ENCODE data around the gene PPP1R11.
A peak's percentile ranks its signal among the peaks of the same experiment; 100 is the strongest.
"Not testable (repeated sequence)": the region's sequence is repeated elsewhere in the genome, so short reads cannot be mapped to it uniquely, and the experiment has no call there.

Gene PPP1R11, protein sequence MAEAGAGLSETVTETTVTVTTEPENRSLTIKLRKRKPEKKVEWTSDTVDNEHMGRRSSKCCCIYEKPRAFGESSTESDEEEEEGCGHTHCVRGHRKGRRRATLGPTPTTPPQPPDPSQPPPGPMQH

DNA sequence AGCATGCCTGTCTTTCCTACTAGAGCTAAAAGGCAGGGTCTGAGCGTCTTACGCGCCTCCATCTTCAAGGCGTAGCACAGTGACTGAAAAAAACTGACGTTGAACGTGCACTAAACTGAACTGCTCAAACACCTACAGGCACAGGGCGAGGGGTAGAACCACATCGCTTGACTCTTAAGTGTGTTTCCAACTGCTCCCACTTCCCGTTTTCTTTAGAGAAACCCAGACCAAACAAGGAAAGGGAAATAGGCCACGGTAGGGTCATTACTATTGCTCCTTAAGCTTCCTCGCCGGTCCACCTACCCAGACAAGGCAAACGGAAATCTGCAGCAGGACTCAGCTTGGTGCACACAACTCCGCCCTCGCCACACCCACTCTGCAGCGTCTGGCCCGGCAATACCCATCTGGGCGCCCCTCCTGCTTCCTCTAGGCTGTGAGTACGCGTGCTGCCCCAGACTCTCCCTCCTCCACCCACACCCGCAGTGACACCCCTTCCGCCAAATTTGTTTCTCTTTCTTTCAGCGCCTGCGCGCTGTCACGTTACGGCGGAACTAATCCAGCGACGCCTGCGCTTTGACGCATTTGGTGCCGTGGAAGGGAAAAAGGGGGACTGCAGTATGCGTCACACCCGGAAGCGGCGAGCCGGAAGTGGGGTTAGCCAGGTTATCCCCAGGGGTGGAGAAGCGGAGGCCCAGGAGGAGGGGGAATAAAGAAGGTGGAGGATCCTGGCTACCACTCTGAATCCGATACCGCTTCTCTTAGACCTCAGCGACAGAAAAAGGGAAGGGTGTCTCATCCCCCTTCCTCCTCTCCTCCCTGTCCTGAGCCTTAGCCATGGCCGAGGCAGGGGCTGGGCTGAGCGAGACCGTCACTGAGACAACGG lies at the start of gene PPP1R11:
Gene PPP1R11 (plus strand): TSS at position 622 of the 883 bp plus-strand sequence. CDS start 213 bp downstream, at position 835.
- DNase-seq (ENCODE audit: low read depth) = peak; percentile 96

DNA sequence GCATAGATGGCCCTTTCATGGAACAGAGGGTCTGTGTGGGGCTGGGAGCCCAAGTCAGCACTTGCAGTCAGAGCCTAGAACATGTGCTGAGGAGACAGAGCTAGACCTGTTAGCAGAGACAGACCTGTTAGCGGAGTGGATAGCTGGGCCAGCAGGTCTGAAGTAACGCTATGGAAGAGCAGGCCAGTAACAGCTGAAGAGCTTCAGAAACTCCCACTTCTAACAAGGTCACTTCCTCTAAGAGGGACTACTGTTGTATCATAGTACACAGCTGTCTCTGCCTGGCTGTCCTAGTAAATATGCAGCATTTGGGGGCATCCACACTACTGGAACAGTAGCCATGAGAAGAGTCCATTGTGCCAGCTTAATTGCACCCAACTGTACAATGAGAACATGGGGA lies 47.2 kb upstream of the PPP1R11 start:
- DNase-seq (ENCODE audit: low read depth) = no peak

DNA sequence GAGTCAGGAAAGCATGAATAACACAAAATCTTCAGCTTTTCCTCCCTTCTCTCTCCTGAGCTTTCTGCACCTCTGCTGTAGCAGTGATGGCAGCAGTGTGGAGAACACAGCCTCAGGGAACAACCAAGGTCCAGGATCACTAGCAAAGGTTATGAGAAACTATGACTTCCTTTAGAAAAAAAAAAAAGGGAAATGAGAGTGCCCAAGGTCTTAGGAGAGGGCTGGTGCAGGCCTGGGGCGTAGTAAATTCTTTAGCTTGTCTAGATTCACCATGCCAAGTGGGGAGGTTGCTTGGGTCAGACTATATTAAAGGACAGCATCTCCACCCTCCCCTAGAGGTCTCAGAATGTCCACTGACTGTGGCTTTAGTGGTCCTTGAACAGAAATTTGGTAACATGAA lies 46.4 kb upstream of the PPP1R11 start:
- DNase-seq (ENCODE audit: low read depth) = no peak

DNA sequence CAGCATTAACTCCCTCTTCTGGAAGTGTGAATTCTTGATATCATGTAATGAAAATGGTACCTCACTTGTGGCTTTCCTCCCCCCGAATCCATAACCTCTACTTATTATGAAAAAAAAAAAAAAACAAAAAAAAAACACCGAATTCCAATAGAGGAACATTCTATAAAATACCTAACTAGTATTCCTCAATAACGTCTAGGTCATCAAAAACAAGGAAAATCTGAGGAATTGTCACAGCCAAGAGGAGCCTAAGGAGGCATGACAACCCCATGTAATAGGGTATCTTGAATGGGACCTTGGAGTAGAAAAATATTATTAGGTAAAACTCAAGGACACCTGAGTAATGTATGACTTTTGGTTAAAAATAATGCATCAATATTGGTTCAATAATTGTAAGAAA lies 44.8 kb upstream of the PPP1R11 start:
- DNase-seq (ENCODE audit: low read depth) = no peak

DNA sequence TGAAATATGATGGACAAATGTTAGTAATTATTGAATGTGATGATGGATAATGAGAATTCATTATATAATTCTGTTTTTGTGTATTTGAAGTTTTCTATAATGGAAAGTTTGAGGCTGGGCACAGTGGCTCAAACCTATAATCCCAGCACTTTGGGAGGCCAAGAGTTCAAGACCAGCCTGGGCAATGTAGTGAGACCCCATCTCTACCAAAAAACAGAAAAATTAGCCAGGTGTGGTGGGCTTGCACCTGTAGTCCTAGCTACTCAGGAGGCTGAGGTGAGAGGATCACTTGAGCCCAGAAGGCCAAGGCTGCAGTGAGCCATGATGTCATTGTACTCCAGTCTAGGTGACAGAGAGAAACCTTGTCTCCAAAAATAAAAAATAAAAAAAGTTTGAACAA lies 44.3 kb upstream of the PPP1R11 start:
- DNase-seq (ENCODE audit: low read depth) = not testable (repeated sequence)

DNA sequence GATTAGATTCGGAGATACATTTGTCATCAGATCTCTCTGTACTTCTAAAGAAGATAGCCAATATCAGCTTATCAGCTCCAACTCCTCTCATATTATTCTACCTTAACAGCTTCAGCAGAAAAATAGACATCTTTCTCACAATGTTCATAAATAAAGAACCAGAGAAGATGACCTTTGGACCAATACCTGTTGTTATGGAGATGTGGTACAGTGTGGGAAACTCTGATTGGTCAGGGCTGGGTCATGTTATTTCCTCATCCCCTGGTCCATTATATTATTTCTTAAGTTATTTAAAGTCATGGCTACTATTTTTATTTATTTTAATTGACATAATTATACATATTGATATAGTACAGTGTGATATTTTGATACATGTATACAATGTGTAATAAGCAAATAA lies 41.8 kb upstream of the PPP1R11 start:
- DNase-seq (ENCODE audit: low read depth) = no peak

DNA sequence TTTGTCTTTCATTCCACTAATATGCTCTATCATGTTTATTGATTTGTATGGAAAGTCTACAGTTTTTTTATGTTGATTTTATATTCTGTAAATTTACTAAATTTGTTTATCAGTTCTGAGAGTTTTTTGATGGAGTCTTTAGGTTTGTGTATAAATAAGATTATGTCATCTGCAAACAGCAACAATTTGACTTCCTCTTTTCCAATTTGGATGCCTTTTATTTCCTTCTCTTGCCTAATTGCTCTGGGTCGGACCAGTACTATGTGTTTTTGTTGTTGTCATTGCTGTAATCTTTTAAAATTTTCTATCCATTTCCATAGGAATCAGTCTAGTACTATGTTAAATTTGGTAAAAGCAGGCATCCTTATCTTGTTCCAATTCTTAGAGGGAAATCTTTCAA lies 37.4 kb upstream of the PPP1R11 start:
- no peak for DNase-seq (ENCODE audit: low read depth)

DNA sequence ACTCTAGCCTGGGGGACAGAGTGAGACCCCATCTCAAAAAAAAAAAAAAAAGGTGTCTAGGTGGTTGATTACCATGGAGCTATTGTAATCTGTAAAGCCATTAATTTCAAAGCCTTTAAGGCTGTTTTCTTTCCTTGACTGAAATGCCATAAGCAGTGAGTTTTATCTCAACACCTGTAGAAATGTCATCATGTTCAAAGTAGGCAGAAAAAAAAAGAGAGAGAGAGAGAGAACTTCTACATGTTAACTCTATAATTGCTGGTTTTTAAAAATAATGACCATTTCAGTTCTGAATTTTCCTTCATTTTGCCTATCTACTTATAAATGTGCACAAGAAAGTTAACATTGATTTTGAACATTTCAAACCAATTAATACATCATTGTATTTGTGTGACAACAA lies 35.6 kb upstream of the PPP1R11 start:
- DNase-seq (ENCODE audit: low read depth) = no peak

DNA sequence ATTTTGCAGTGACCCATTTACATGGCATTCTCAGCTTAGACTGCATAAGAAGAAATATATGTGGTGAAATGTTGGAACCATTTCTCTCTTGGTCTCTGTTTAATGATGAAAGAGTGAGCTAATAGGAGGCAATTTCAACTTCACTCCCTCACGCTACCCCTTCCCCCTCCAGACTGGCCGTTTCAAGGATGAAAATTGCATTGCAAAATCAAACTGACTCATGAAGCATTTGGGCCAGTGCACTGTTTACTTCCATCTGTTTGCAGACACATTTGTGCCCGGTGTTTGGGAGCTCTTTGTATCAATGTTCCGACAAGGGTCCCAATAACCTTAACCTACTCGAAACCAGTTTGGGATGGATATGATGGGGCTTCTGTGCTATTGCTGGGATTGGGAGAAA lies 33.6 kb upstream of the PPP1R11 start:
- not testable (repeated sequence) for DNase-seq (ENCODE audit: low read depth)

DNA sequence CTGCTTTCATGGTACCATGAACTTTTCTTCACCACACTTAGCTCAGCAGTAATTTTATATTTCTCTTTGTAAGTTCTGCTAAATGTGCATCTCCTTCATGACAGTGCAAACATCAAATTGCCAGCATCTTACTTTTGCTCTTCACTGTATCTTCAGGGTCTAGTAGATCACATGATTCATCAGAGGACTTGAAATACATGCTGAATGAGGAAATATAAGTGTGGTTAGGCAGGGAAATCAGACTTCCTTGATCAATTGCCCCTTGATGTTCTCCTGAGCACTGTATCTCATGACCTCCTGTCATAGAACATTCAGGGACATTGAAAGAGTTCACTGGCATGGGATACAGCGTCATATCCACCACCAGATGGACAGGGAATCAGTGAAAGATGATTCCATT lies 31.2 kb upstream of the PPP1R11 start:
- no peak for DNase-seq (ENCODE audit: low read depth)

DNA sequence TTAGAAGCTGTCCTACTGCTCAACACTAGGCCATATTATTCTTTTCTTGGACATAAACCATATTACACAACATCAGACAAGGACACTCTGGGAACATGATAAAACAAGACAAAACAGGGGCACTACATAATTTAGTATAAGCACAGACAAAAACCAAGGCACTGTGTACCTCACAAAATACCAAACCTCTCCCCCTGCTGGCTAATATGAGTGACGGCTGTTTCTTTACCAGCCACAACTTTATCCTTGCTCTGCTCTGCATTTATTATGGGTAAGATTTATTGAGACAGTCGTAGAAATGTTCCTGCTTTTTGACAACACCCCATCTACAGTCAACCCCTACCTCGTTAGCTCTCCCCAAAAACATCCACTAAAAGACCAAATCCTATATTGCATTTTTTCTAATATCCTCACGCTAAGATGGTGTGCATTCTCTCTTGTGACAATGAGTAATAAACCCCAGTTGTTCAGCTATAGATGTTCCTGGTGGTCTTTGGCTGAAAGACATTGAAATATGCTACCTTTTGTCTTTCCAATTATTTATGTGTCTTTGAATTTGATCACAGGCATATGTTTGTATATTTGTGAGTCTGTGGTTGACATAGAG lies 29.7 kb upstream of the PPP1R11 start:
- no peak for DNase-seq (ENCODE audit: low read depth)

DNA sequence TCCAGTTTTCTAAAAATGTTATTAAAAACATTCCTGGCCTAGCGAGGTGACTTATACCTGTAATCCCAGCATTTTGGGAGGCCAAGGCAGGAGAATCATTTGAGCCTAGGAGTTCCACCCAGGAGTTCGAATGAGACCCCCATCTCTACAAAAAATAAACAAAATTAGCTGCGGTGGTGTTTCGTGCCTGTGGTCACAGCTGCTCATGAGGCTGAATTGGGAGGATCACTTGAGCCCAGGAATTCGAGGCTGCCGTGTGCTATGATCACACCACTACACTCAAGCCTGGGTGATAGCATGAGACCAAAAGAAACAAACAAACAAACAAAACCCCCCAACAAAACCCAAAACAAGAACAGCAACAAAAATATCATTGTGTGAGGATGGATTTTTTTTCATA lies 25.8 kb upstream of the PPP1R11 start:
- no peak for DNase-seq (ENCODE audit: low read depth)

DNA sequence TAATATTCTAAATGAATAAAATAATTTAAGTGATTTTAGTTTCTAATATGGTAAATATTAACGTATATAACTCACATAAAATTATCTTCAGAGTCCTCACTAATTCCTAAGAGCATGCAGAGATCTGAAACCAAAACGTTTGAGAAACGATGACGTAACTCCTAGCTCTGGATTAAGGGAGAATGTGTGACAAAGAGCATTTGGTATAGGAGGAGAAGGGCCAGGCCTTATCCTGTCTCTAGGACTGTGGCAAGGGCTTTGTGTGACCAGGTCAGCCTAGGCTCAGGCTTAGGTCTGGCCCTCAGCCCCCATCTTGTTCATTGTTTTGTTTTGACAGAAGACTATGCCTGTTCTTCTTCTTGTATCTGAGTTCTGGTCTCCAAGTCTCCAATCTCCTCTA lies 25.2 kb upstream of the PPP1R11 start:
- no peak for DNase-seq (ENCODE audit: low read depth)

DNA sequence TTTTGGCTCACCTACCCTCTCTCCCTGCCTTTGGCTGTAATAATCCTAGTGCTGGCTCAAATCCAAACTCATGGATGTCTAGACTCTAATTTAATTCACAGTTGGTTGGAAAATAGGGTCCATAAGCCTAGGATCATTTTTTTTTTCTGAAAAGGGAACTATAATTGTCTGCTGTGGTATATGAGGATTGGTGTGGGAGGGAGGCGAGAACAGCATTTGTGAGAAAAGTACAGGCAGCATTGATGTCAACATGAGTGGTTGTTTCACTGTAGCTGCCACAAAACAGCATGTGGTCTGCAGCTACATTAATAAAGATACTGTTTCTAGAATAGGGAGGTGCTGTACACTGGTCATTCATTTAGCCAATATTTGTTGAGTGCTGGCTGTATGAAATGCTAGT lies 24.5 kb upstream of the PPP1R11 start:
- no peak for DNase-seq (ENCODE audit: low read depth)

DNA sequence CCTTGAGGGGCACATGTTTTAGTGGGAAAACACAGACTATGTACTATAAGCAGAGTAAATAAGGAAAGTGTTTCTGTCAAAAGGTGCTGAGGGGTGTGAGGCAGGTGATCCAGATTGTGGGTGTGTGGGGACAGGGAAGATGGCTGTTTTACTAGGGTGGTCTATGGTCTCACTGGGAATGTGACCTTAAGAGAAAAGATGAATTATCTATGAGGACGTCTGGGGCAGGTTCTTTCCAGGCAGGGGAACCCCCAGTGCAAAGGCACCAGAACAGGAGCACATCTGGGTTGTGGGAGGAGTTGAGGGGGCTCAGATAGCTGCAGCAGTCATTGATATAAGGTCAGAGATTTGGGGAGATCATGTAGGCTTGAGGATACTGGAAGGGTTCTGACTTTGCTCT lies 24.1 kb upstream of the PPP1R11 start:
- no peak for DNase-seq (ENCODE audit: low read depth)

DNA sequence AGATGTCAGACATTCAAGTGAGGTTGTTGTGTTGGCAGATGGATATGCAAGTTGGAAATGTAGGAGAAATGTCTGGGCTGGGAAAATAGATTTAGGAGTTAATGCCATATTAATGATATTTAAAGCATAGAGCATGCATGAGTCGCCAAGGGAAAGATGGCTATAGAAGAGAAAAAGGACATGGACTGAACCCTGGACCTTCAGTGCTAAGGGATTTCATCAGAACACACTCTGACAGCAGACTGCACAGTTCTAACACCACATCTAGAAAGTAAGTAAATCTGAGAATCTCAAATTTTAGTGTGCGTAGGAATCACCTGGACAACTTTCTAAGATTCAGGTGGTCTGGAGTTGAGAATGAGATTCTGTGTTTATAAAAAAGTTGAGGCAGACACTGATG lies 23.3 kb upstream of the PPP1R11 start:
- DNase-seq (ENCODE audit: low read depth) = no peak

DNA sequence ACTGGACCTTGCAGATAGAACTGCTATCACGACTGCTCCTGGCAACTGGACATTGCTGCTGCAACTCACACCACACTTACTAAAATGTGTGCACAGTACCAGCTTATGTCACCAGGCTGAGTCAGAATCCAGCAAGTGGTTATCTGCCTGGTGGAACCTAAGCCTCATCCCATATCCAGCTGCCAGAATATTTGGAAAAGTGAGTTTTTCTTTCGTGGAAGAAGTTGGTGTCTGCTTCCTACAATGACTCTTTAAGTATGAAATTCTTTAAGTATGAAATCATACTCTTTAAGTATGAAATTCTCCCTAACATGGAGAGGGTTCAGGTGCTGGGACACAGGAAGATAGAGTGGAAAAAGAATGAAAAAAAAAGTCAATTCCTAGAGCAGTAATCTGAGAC lies 22.4 kb upstream of the PPP1R11 start:
- no peak for DNase-seq (ENCODE audit: low read depth)

DNA sequence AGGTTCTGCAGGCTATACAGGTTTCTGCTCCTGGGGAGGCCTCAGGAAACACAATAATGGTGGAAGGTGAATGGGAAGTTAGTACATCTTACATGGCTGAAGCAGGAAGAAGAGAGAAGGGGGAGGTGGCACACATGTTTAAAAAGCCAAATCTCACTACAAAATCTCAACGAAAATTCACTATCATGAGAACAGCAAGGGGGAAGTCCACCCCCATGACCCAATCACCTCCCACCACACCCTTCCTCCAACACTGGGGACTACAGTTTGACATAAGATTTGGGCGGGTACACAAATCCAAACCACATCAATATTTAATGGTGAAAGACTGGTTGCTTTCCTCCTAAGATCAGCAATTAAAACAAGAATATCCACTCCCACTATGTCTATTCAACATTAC lies 19.8 kb upstream of the PPP1R11 start:
- no peak for DNase-seq (ENCODE audit: low read depth)

DNA sequence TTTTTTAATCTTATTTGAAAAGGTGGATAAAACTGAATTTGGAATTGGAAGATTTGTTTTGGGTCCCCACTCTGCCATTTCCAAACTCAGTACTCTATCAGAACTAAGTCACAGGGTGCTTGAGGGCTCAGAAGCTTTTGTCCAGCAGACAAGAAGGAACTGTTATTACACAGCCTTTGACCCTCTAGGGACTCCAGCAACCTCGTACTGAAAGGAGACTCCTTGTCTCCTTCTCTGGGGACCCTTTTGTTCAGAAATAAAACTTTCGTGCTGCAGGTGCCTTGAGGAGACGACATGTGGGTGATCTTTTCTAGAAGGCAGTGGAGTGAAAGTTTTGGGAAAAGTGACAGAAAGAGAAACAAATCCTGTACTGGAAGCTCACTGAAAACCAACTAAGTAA lies 13.3 kb upstream of the PPP1R11 start:
- DNase-seq (ENCODE audit: low read depth) = no peak

DNA sequence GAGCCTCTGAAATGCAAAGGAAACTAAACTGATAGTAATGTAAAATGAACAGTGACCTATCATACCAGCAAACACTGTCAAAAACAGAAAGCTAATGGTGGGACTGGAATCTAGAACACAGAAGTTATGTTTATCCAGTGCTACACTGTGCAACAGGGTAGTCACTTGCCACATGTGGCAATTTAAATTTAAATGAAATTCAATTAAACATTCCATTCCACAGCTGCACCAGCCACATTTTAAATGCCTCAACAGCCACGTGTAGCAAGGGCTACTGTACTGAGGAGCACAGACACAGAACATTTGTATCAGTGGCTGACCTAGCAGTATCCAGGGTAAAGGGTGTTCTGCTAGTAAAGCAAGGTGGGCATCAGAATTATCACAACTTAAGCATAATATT lies 11.5 kb upstream of the PPP1R11 start:
- DNase-seq (ENCODE audit: low read depth) = no peak

DNA sequence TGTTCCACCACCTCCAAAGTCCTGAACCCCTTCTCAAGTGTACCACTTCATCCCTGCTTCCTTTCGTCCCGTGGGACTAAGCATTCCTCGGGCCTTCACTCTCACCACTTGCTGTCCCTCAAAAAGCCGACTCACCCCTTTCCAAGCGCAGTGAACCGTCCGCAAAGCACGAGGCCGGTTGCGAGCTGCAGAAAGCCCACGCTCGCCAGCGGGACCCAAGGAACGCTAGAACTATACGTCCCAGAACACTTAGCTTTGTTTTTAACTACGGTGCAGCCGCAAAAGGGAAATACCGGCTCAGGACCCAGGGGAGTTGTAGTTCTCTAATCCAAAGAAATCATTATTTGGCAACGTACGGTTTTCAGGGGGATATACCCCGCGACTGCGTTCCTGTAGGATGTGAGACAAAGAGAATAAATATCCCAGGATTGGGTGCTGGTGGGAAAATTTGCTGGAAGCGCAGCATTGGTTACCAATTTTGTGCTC lies 6.3 kb upstream of the PPP1R11 start:
- no peak for DNase-seq (ENCODE audit: low read depth)

DNA sequence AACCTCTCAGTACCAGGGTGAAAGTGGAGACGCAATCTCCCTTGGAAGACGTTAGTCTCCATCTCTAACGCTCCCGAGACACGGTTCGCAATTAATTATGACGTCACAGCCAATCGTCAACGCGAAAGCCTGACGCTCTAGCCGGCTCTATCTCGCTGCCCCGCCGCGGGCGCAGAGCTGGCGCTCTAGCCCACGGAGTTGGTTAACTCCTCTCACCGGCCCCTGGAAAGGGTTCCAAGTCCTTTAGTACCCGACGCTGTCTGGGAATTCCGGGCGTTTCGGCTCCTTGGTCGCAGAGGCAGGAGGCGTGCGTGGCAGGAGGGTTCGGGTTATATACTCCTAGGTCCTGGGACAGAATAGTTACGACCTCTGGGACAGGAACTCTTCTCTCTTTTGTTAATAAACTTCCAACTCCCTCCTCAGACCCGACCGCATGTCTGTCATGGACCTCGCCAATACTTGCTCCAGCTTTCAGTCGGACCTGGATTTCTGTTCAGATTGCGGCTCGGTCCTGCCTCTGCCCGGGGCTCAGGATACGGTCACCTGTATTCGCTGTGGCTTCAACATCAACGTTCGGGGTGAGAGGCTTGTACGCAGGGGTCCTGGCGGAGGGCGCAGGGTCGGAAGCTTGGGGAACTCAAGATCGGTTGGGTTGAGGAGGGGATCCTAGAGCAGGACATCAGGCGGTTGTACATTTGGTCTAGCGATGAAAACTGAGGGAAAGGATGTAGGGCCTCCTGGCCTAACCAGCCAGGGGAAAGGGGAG lies 5.7 kb upstream of the PPP1R11 start, which contains the start of gene POLR1H:
Gene POLR1H (plus strand): TSS at position 174 of the 766 bp plus-strand sequence. CDS start 260 bp downstream, at position 434.
- DNase-seq (ENCODE audit: low read depth) = peak; percentile 66
